Stimulated activated CD8-positive, alpha-beta memory T cell treated with anti-CD3 and anti-CD28 coated beads, Interleukin-12 subunit alpha, Interleukin-12 subunit beta, amount 100 ng/mL, for 4 hours (primary cell): ENCODE measurements around the gene CACNA1C.

Source experiments
- DNase-seq: peaks from one replicate; pipeline ENCODE4 v3.0.0-alpha.2; 2020; ENCODE audit warnings: low read depth

Gene CACNA1C

GRCh38 chr12:2627076-2627834, 574.5 kb downstream of the CACNA1C start:
- no peak for DNase-seq

GRCh38 chr12:2627835-2628191, 575.0 kb downstream of the CACNA1C start:
- DNase-seq = no peak

GRCh38 chr12:2628401-2628800, 575.6 kb downstream of the CACNA1C start:
- no peak for DNase-seq

DNA sequence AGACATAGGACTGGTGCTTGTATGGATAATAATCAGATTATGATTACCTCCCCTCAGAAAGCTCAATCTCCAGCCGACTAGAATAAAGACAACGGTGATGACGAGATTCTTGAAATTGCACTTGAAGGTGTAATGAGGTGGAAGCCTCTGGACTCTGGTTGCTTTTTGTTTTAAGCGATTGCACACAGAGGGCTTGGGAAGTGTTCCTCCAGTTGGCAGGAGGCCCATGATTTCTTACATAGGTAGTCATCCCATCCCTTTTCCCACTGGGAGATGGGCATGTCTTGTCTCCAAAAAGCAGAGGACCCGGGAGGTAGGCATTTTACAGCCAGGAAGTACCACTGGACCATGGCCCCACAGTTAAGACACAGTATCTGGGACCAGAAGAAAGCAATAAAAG, 576.3 kb downstream of the CACNA1C start:
- no peak for DNase-seq

GRCh38 chr12:2631653-2632350, 579.0 kb downstream of the CACNA1C start:
- DNase-seq = no peak

GRCh38 chr12:2633176-2633824, 580.5 kb downstream of the CACNA1C start:
- DNase-seq = no peak

GRCh38 chr12:2633825-2634200, 581.0 kb downstream of the CACNA1C start:
- DNase-seq = no peak

DNA sequence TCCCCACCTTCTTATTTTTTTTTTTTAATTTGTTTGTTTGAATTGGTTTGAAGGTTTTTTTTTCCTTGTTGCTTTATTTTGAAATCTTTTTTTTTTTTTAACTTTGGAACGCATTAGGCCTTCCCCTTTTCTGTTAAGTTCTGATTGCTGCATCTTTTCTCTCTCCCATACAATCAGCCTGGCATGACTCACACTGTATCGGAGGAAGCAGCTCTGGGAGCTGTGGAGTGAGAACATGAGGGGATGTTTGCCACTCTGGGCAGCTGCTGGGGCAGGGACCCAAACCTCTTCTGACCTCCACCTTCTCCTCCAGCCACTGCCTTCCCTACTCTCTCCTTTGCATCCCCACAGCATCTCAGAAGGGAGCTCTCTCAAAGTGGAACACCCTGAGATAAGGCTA, 581.7 kb downstream of the CACNA1C start:
- no peak for DNase-seq

DNA sequence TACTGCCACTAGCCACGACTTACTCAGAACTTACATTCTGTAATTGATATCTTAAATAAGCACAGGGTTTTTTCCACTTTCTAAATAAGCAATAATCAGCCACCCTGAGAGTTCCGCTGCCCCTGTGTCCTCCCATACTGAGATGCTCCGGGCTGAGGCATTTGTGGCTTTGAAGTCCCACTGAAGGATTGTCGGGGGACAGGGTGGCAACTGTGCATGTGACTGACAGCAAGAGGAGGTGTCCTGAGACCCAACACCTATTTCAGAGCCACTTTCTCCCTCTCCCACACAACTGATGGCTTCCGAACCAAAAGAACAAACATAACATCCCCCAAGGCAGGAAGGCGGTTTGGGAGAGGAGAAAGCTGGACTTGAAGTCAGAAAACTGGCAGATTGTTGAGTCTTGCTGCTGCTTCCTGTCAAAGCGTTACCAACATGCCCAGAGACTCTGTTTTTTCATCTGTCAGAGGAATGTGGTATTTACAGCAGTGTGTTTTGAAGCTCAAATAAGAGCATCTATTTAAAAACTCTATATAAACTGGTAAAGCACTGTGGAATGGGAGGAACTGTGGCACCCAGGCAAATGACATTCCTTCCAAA, 584.1 kb downstream of the CACNA1C start:
- DNase-seq = no peak

DNA sequence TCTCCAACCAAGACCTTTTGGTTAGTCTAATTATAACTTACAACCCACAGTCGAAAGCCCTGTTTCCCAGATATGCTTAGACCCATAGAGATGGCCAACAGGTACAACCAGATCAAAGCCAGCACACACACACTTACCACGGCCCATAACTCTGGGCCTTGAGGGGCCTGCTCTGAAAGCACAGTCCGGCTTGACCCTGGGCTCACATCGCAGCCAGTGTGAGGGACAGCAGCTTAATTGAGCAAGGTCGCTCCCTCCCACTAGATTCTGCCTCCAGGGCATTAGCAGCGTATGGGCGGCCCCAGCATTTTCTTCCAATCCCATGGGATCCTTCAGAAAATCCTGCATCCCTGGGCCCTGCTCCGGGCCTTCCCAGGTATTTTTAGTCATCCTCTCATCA, 584.6 kb downstream of the CACNA1C start:
- no peak for DNase-seq

DNA sequence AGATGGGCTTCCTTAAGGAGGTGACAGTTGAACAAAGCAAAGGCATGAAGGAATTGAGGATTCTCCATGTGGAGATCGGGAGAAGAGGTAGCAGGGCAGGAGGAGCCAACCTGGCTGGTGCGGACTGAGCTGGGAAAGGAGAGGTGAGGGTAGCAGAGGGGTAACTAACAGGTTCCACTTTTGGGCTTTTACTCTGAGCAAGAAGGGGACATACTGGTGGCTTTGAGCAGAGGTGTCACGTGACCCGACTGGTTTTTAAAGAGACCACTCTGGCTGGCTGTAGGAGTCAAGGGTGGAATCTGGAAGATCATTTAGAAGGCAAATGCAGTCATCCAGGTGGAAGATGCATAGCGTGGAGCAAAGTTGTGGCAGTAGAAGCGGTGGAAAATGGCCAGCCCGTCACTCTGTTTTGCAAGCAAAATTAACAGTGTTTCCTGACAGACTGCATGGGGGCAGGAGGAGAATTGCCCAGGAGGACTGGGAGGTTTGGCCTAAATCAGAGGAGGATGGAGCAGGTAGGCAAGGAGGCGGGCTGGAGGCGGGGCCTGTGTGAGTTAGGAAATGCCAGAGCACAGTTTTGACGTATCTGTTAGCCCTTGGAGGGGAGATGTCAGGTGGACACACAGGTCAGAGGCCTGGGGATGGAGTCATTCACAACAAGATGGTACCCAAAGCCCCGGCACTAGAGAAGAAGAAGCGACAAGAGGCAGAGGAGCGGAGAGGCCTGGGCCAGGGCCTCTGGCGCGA, 585.7 kb downstream of the CACNA1C start:
- DNase-seq = no peak

DNA sequence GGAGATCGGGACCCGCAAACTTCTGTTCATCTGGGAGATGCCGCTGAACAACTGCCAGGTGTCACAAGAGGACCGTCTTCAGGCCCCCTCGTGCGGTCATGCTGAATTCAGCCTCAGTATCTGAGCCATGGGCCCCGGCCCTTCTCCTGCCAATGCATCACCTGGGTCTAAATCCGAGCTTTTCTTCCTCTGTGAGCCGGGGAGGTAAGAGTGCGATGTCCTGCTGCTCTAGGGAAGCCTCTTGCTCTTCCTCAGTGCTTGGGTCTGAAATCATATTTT, 586.2 kb downstream of the CACNA1C start:
- DNase-seq = no peak

DNA sequence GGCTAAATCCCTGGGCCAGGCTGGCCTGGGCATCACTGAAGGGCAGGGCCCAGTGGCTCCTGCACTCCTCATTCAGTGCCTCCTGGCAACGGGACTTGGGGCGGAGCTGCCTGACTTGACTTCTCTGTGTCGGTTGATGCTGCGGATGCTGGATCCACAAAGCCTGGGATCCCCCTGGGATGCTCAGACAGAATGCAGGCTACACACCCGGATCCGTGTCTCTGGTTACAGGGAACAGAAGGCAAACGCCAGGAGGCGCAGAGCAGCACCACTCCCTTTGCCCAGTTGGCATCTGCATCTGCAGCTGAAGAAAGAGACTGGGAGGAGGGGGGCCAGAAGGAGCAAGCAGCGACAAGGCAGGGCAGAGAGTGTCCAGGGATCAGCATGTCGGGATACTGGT, 587.5 kb downstream of the CACNA1C start:
- DNase-seq = no peak

DNA sequence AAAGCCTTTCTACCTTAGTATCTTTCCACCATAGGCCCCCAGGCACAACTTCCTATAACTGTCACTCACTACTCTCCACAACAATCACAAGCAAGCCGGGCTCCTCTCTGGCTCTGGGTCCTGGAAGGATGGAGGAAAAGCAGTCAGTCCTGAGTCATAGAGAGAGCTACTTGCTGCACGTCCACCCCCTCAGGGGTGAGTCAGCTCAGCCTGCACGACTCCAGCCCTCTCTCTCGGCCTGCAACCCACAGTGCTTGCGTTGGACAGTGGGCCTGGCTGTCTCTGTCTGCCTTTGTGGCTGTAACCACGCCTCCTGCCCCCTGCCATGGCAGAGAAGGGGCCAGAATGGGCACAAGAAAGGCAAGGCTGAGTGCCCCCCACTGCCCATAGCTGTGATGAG, 587.9 kb downstream of the CACNA1C start:
- DNase-seq = no peak

DNA sequence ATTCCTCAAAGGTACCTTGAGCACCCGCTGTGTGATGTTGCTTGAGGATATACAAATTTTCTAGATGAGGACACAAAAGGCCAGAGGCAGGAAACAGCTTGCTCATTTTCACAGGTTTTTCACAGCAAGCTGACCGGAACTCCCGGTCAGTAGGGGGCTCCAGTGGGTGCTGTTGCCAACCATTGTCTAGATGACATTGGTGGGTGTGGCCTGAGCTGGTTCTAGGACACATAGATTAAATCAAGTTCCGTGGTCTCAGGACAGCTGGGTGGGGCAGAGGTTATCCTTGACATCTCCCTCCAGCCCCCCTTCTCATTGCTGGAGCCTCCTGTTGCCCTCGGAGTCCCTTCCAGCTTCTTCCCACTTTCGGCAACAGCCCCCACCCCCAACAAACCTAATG, 588.4 kb downstream of the CACNA1C start:
- no peak for DNase-seq

GRCh38 chr12:2641761-2642160, 589.0 kb downstream of the CACNA1C start:
- DNase-seq = no peak

DNA sequence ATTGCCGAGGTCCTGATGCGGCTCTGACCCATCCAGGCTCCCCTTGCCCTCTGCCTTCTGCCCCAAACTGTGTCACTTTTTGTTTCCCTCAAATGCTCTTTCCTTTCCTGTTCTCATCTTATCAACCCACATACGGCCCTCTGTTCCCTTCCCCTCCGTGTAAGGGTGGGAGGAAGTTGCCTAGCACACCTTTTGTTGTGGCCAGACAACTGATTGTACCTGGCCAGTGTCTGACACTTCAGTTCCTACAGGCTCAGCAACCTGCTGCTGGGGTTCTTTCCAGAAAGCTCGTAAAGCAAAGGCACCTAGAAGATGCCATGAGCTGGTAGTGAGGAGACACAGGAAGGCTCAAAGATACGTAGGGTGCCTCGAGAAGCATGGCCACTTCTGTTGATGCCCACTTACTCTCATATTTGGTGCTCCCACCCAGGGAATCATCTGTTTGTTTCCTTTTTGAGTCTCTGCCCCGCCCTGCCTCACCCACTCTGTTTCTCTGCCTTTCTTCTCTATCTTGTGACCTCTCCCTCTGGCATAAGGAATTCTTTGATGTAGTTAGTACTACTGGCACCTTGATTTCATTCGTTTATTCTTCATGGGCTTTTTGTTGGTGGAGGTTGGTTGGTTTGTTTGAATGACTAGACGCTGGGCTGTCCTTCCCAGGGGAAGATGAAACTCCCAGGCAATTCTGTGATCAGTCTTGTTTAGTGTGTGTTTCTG, 589.5 kb downstream of the CACNA1C start:
- no peak for DNase-seq

DNA sequence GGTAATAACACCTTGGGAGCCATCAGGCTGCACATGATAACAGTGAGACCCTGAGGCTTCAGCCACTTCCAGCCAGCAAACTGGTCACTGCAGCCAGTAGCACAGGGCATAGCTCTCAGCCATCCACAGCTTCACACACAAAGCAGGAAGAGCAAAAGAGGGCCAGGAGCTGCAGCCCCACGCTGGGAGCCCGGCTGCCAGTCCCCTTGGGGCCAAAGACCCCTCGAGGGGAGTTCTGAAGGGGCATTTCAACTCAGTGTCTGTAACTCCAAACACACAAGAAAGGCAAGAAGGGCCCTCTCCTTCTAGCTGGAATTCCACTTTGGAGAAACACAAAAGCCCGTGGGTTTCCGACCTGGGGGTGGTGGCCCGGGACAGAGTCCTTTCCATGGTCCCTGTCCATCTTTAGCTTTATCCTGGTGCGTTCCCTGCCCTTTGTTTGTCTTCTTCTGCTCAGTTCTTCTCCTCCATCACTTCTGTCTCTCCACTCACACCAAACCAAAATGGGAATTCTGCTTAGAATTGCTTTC, 590.2 kb downstream of the CACNA1C start:
- no peak for DNase-seq

- no peak for DNase-seq
Observed at GRCh38 chr12:2643576-2644135, 590.9 kb downstream of the CACNA1C start.

GRCh38 chr12:2644683-2645405, 592.1 kb downstream of the CACNA1C start:
- no peak for DNase-seq

DNA sequence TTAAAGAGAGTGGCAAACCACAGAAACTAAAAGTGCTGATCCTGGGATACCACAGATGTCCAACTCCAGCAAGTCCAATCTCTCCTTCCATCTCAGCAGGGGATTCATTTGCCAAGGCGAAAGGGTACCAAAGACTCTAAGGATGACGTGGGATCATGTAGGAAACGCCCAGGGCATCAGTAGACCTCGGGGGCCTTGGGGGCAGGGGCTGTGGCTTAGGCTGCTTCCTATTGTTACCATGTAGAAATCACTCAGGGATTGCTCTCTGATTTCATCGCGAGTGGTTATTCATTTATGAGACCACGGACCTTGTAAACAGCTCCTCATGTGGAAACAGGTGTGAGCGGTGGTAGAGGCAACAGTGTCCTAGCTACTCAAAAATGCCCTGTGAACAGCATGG, 592.7 kb downstream of the CACNA1C start:
- DNase-seq = no peak
